Suppressor macrophage (primary cell): ENCODE results near the gene GAK.

ENCODE experiments used
- DNase-seq, 4 experiments: peaks; one replicate each; pipeline ENCODE4 v3.0.0-alpha.2; 2020 to 2022

GAK gene

GRCh38 chr4:867526-868250, 64.4 kb downstream of the GAK start:
- no peak for DNase-seq

DNA sequence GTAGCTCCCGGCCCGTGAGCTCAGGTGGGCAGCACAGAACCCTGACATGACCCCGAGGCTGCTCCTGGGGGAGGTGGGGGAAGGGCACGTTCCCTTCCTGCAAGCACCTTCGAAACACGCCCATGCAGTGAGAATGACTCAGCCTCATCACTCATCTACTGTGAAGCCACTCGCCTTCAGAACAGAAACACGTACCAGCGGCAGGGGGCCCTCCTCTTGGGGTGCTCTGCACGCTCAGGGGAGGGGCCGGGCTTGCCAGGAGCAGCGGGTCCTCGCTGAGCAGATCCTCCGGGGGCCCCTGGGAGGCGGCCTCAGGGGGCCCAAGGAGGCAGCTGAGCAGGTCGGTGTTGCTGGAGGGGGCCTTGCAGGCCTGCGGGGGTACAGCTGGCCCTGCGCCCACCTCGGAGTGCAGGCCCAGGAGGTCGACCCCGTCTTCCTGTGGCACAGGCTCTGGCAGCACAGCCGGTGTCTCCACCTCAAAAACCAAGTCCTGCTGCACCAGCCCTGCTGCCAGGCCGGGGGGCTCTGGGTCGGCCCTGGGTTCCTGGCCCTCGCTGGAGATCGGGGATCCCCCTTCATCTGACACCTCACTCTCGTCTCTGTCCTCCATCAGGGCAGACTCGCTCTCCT, 65.2 kb downstream of the GAK start:
- DNase-seq = no peak

- no peak for DNase-seq
These were observed 65.9 kb downstream of the GAK start for GRCh38 chr4:866068-866760.

DNA sequence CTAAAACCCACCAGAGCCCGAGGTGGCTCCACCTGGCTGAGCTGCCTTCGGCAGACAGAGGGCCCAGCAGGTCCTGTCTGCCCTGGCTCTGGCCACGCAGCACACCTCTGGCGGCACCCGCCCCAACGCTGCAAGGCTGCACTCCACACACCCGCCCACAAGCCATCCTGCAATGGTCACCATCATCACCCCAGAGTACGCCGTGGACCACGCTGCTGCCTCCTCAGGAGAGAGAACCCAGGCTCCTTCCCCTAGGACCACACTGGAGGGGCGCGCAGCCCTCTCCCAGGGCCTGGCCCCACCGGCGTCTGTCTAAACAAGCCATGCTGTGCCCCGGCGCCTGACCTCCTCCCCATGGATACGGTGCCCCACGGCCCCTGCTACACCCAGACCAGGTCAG, 66.5 kb downstream of the GAK start:
- no peak for DNase-seq

GRCh38 chr4:865121-865465, 67.0 kb downstream of the GAK start:
- no peak for DNase-seq

DNA sequence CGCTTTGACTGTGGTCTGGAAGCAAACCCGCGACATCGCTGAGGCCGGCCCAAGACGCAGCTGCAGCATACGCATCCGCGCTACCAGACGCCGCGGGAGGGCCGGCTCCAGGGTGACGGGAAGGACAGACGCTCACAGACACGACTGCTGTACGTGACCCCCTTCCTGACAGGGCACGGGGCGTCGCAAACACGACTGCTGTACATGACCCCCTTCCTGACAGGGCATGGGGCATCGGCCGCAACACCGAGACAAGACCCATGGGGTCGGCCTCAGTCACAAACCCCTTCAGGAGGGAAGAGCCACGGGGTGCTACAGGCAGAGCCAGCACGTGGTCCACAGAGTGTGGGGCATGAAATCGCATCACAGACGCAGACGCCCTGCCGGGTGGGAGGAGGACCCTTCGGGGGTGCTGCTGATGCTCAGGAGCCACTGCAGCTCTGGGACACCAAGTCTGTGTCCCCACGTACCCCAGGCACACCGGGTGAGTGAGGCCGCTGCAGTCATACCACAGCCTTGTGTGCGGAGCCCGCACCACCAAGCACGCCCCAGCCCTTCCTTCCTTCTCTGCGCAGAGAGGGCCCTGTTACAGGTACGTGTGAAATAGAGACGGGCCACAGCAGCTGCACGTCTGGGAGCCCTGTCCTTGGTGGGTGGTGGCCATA, 67.5 kb downstream of the GAK start:
- DNase-seq = no peak

DNA sequence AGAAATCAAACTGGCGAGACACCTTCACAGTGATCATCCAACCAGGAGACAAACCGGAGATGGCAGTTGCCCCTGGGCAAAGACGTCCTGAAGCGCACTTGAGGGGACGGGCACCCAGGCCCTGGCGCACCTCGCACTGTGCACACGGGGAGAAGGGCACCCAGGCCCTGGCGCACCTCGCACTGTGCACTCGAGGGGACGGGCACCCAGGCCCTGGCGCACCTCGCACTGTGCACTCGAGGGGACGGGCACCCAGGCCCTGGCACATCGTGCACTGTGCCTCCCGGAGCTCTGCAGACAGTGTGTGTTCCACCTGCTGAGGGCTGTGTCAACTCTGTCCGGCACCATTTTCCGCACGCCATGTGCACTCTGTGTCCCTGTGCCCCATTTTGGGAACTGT, 71.6 kb downstream of the GAK start:
- no peak for DNase-seq

DNA sequence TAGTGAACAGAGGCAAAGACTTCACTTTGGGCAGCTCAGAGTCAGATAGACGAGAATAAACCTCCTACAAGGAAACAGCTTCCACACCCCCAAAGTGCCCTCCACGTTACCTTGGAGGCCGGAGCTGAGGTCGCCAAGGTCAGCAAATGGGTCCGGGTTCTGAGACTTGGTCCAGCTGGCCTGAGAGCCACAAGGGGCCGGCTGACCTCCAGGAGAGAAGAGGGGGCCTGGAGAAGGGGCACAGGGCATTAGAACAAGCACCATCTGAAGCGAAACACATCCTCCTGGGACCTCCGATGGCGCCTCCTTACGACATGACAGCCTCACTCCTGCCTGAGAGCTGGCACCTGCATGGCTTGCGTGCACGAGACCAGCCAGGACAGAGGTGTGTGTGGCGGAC, 72.6 kb downstream of the GAK start:
- no peak for DNase-seq

- DNase-seq = no peak
These were observed 73.2 kb downstream of the GAK start for GRCh38 chr4:858831-859451.

GRCh38 chr4:858041-858481, 74.1 kb downstream of the GAK start:
- no peak for DNase-seq

GRCh38 chr4:857461-857860, 74.7 kb downstream of the GAK start:
- DNase-seq = no peak

DNA sequence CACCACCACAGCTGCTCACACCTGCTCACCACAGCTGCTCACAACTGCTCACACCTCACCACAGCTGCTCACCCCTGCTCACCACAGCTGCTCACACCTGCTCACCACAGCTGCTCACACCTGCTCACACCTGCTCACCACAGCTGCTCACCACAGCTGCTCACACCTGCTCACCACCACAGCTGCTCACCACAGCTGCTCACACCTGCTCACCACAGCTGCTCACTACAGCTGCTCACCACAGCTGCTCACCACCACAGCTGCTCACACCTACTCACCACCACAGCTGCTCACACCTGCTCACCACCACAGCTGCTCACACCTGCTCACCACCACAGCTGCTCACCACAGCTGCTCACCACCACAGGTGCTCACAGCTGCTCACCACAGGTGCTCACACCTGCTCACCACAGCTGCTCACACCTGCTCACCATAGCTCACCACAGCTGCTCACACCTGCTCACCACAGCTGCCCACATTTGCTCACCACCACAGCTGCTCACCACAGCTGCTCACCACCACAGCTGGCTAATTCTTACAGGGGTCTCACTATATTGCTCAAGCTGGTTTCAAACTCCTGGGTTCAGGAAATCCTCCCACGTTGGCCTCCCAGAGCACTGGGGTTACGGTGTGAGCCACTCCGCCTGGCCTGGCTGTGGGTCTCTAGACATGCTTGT, 75.8 kb downstream of the GAK start:
- no peak for DNase-seq

- DNase-seq = no peak
These were observed 76.3 kb downstream of the GAK start for GRCh38 chr4:855880-856224.

DNA sequence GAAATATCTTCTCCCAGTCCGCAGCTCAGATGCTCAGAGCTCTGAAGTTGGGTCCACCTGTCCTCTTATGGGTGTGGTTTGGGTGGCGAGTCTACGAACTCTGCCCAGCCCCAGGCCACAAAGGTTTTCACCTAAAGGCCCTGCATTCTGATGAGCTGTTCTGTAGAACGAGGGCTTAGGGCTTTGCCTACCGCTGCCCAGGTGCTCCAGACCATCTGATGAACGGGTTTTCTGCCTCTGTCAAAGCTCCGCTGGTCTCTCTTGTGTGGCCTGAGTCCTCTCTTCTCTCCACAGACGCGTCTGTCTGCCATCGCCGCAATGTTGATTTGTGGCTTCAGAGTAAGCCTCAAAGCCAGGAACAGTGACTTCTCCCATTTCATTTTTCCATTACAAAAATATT, 77.8 kb downstream of the GAK start:
- DNase-seq = no peak

DNA sequence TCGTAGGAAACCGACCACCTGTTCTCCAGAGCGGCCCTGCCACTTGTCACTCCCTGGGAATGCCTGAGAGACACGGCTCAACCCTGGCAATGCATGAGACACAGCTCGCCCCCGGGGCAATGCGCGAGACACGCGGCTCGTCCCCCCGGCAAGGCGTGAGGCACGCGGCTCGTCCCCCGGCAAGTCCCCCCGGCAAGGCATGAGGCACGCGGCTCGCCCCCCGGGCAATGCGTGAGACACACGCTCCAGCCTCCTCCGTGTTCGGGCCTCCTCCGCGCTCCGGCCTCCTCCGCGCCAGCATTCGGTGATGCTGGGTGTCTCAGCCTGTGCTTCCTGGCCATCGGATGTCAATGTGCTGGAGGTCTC, 78.7 kb downstream of the GAK start:
- DNase-seq = no peak

- DNase-seq = no peak
These were observed 80.2 kb downstream of the GAK start for GRCh38 chr4:851701-852430.

DNA sequence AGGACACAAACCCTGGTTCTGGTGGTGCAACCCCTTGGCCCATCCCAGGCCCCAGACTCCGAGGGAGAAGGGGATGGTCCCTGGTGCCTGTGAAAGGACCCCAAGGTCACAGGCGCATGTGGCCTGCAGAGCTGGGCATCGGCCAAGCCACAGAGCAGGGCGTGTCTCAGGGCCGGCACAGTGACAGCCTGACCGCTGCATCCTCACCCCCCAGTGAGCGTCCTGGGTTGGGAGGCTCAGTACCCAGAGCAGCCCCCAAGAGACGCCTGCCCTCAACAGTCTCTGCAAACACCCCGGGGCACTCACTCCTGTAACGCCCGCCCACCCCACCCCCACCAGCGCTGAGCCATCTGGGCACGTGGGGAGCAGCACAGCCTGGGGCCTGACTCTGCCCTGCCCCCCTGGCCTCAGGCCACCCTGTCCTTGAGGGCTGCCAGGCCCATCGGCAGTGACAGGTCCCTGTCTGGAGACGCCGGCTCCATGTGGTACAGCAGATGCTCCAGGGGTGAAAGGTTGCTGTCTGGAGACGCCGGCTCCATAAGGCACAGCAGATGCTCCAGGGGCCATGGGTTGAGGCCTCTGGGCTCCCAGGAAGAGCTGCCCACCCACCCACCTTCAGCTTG, 81.7 kb downstream of the GAK start:
- DNase-seq = no peak

DNA sequence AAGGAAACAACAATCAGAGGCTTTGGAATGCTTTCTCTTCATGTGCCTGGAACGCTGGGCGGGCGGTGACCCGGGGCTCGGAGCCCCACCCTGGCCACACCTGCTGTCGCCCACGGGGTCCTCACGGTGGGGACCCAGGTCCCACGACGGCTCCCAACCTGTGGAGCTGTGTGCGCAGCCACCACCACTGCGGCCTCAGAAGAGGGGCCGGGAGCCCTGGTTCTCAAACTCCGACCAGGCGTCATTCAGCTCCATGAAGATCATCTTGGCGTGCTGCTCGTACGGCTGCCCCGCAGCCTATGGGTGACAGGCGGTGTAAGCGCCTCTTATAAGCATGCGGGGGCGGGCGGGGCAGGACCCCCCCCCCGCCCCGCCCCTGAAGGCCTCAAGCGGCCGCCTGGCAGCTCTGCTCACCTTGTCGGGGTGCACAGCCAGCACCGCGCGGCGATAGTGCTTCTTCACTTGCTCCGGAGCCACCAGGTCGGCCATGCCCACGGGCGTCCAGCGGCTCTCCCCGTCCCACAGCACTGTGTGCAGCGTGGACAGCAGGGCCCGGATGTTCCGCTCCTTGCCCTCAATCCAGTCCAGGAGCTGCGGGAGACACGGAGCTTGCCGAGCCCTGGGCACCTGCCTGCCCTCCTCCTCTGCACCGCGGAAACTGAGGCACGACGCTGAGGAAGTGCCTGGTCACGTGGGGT, 82.5 kb downstream of the GAK start:
- DNase-seq = no peak

DNA sequence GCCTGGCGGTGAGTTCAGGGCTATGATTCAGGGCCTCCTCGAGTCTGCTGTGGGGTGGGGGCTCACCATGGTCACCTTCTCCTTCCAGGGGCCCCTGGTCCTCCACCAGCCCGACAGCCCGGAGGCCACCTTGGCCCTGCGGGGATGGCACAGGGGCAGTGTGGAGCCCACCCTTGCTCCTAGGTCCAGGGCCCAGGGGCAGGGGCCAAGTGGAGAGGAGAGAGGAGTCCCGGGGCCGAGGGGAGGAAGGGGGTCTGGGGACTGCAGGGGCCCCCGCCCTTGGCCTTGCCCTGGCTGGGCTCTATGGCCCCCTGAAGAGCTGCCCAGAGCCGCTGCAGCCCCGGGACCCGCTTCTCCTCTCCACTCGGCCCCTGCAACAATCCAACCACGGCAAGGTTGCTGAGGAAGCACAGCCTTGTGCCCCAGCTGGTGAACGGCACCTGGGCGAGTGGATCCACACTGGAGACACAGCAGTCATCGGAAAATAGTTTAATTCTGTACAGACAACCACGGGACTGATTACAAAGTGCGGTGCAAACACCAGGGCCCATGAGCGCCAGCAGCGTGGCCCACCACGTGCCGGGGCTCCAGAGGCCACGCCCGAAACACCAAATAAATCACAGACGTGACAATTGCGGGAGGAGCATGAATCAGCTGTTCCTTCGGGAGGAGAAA, 83.2 kb downstream of the GAK start:
- DNase-seq = no peak

DNA sequence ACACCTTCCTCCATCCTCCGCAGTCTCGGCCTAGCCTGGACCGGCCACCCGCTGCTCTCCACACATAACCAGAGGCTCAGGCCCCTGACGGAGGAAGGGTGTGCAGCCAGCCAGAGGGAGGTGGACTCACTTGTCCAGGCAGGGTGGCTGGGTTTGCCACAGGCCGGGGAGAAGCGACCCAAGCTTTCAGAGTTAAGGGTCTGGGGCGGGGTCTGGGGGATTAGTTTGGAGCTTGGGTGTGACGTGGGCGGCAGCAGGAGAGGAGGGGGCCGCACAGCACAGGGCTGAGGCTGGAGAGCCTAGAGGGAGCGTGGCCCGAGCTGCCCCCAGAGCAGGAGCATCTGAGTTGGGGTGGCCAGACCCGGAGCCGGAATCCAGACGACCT, 83.8 kb downstream of the GAK start:
- DNase-seq = no peak
